IMR-90 (cell line): ENCODE measurements around the gene ACAT2. TPM values are rescaled to one million over a fixed set of nuclear protein-coding genes. Genes with fewer than 3 reads are reported as not detected.
A peak's percentile ranks its signal among the peaks of the same experiment; 100 is the strongest.

Experiments
- ATAC-seq: fragments of 200-7000 bp; cut with Tn5 transposase; 2 replicates; pipeline ENCODE4 v1.9.1; 2020; ENCODE audit warnings: low read depth, mild to moderate bottlenecking, moderate library complexity
- BruUV-seq: library from RNA; stranded (reverse); fragments of 400-500 nt; replicated peaks from 2 replicates; lab custom pipeline; 2021; lab: Mats Ljungman, UMichigan
- CTCF ChIA-PET: fragments of 300-600 bp; formaldehyde crosslinking; extraction: SDS; loops from one replicate; lab custom pipeline; 2021; ENCODE audit warnings: antibody characterized with exemption; lab: Yijun Ruan, JAX
- POLR2A ChIA-PET: fragments of 300-600 bp; sonication (Branson Sonifier 250); formaldehyde crosslinking; loops from one replicate; lab custom pipeline; 2022; ENCODE audit warnings: antibody characterized with exemption; ENCODE audit not compliant: unreplicated experiment; lab: Charles Lee
- DNase-seq: peaks from one replicate; pipeline ENCODE4 v3.0.0; 2013
- H2AFZ ChIP-seq: replicated peaks from 2 replicates; pipeline ENCODE3; 2013; ENCODE audit warnings: low read length, mild to moderate bottlenecking; ENCODE audit not compliant: poor library complexity
- H2AK5ac ChIP-seq: 2 replicates; pipeline ENCODE4 v1.6.1; 2013; ENCODE audit warnings: low read depth, low read length, inconsistent platforms
- H2AK9ac ChIP-seq: replicated peaks from 2 replicates; pipeline ENCODE3; 2013; ENCODE audit warnings: mild to moderate bottlenecking, low read depth, low read length, moderate library complexity; ENCODE audit not compliant: poor library complexity
- H2BK120ac ChIP-seq: 2 replicates; pipeline ENCODE4 v1.6.1; 2013; ENCODE audit warnings: low read depth, low read length, inconsistent platforms
- H2BK15ac ChIP-seq: 3 replicates; pipeline ENCODE4 v1.6.1; 2013; ENCODE audit warnings: low read depth, low read length, inconsistent platforms
- H2BK20ac ChIP-seq: 2 replicates; pipeline ENCODE4 v1.6.1; 2013; ENCODE audit warnings: low read depth, mild to moderate bottlenecking, inconsistent platforms, low read length, moderate library complexity
- H2BK5ac ChIP-seq: 2 replicates; pipeline ENCODE4 v1.6.1; 2013; ENCODE audit warnings: mild to moderate bottlenecking, low read depth, low read length, inconsistent platforms; ENCODE audit not compliant: poor library complexity, severe bottlenecking
- H3K14ac ChIP-seq: replicated peaks from 2 replicates; pipeline ENCODE4 v1.6.1; 2013; ENCODE audit warnings: low read depth, low read length, inconsistent platforms
- H3K18ac ChIP-seq: 2 replicates; pipeline ENCODE4 v1.6.1; 2013; ENCODE audit warnings: low read depth, low read length, control low read depth
- H3K23ac ChIP-seq: 2 replicates; pipeline ENCODE4 v1.6.1; 2013; ENCODE audit warnings: low read depth, low read length, inconsistent platforms
- H3K27ac ChIP-seq: 2 replicates; pipeline ENCODE4 v1.5.1; 2013; ENCODE audit warnings: mild to moderate bottlenecking, control low read depth, low read length; ENCODE audit not compliant: insufficient read depth
- H3K27me3 ChIP-seq: 2 replicates; pipeline ENCODE4 v1.6.1; 2013; ENCODE audit warnings: low read length; ENCODE audit not compliant: control insufficient read depth, insufficient read depth
- H3K36me3 ChIP-seq: 2 replicates; pipeline ENCODE4 v1.6.1; 2013; ENCODE audit warnings: low read length, mixed read lengths; ENCODE audit not compliant: control insufficient read depth, insufficient read depth
- H3K4ac ChIP-seq: 2 replicates; pipeline ENCODE4 v1.6.1; 2013; ENCODE audit warnings: low read depth, low read length, inconsistent platforms
- H3K4me1 ChIP-seq: 2 replicates; pipeline ENCODE4 v1.6.1; 2013; ENCODE audit warnings: low read length, mixed read lengths; ENCODE audit not compliant: control insufficient read depth, insufficient read depth
- H3K4me2 ChIP-seq: 2 replicates; pipeline ENCODE4 v1.6.1; 2013; ENCODE audit warnings: low read depth, mild to moderate bottlenecking, control low read depth, low read length, moderate library complexity
- H3K4me3 ChIP-seq: 2 replicates; pipeline ENCODE4 v1.5.1; 2013; ENCODE audit warnings: low read depth, mild to moderate bottlenecking, control low read depth, low read length, moderate library complexity; ENCODE audit not compliant: insufficient read depth
- H3K56ac ChIP-seq: 2 replicates; pipeline ENCODE4 v1.6.1; 2013; ENCODE audit warnings: low read length, inconsistent platforms; ENCODE audit not compliant: insufficient read depth; ENCODE audit errors: extremely low read depth
- H3K79me1 ChIP-seq, 2 experiments: 2 replicates each; pipeline ENCODE4 v1.6.1; 2013; ENCODE audit warnings: low read length in 2 of 2, inconsistent platforms in 1 of 2, low read depth in 1 of 2
- H3K9ac ChIP-seq: 2 replicates; pipeline ENCODE4 v1.6.1; 2013; ENCODE audit warnings: low read depth, low read length, control low read depth
- H3K9me1 ChIP-seq: 2 replicates; pipeline ENCODE4 v1.6.1; 2013; ENCODE audit warnings: low read length, inconsistent platforms; ENCODE audit not compliant: insufficient read depth
- H3K9me3 ChIP-seq: 2 replicates; pipeline ENCODE4 v1.6.1; 2013; ENCODE audit warnings: low read length; ENCODE audit not compliant: control insufficient read depth, insufficient read depth
- H4K20me1 ChIP-seq: 2 replicates; pipeline ENCODE4 v1.6.1; 2013; ENCODE audit warnings: low read length, inconsistent platforms; ENCODE audit not compliant: insufficient read depth
- H4K5ac ChIP-seq: 2 replicates; pipeline ENCODE4 v1.6.1; 2013; ENCODE audit warnings: mild to moderate bottlenecking, low read depth, low read length, control low read depth
- H4K8ac ChIP-seq, 2 experiments: 2 replicates each; pipeline ENCODE4 v1.6.1; 2013; ENCODE audit warnings: low read depth in 2 of 2, low read length in 2 of 2, control low read depth in 1 of 2, inconsistent platforms in 1 of 2
- H4K91ac ChIP-seq: 2 replicates; pipeline ENCODE4 v1.6.1; 2013; ENCODE audit warnings: low read depth, low read length, inconsistent platforms; ENCODE audit not compliant: insufficient read depth
- CEBPB ChIP-seq: IDR thresholded peaks from 2 replicates; pipeline ENCODE4 v1.6.1; 2012; ENCODE audit warnings: low read depth, low read length, improper control_type of control experiment
- CHD1 ChIP-seq: IDR thresholded peaks from 2 replicates; pipeline ENCODE4 v1.6.1; 2012; ENCODE audit warnings: low read depth, low read length, improper control_type of control experiment
- CTCF ChIP-seq: conservative IDR thresholded peaks from 2 replicates; pipeline ENCODE4 v1.5.1; 2012; ENCODE audit warnings: mild to moderate bottlenecking, low read depth, low read length, improper control_type of control experiment
- FOS ChIP-seq: fragments of 150-350 bp; IDR thresholded peaks from 2 replicates; pipeline ENCODE4 v1.6.1; 2016; ENCODE audit warnings: low read depth, low read length
- MAFK ChIP-seq: IDR thresholded peaks from 2 replicates; pipeline ENCODE4 v1.6.1; 2012; ENCODE audit warnings: low read depth, low read length, improper control_type of control experiment
- MAZ ChIP-seq: IDR thresholded peaks from 2 replicates; pipeline ENCODE4 v1.6.1; 2012; ENCODE audit warnings: low read depth, mild to moderate bottlenecking, low read length, improper control_type of control experiment, moderate library complexity, borderline replicate concordance
- NFE2L2 ChIP-seq: fragments of 150-350 bp; IDR thresholded peaks from 2 replicates; pipeline ENCODE4 v1.6.1; 2016; ENCODE audit warnings: low read depth, mild to moderate bottlenecking, low read length
- POLR2A ChIP-seq: IDR thresholded peaks from 2 replicates; pipeline ENCODE4 v1.6.1; 2012; ENCODE audit warnings: mild to moderate bottlenecking, low read depth, low read length
- RCOR1 ChIP-seq: IDR thresholded peaks from 2 replicates; pipeline ENCODE4 v1.6.1; 2012; ENCODE audit warnings: mild to moderate bottlenecking, low read length, improper control_type of control experiment; ENCODE audit not compliant: insufficient replicate concordance
- RFX5 ChIP-seq: IDR thresholded peaks from 2 replicates; pipeline ENCODE4 v1.8.0; 2012; ENCODE audit warnings: low read depth, mild to moderate bottlenecking, low read length, moderate library complexity
- WGBS, 2 experiments: methylation state at CpG; one replicate each; pipeline versions ENCODE4 v1.1.5 to v1.1.7; 2013; ENCODE audit warnings: missing lambda C conversion rate in 2 of 2; ENCODE audit not compliant: insufficient read length in 1 of 2; ENCODE audit errors: extremely low coverage in 2 of 2; 5-methylcytosine and 5-hydroxymethylcytosine counted together
- dilution Hi-C: fragments of 300-500 bp; cut with HindIII; formaldehyde crosslinking; loops from one replicate; pipeline ENCODE4 v1.14.3; 2018; ENCODE audit warnings: low sequenced_read_pairs; ENCODE audit not compliant: unreplicated experiment
- in situ Hi-C: fragments of 300-500 bp; cut with MboI; formaldehyde crosslinking; loops from 3 replicates; pipeline ENCODE4 v1.14.3; 2019; ENCODE audit warnings: low sequenced_read_pairs, inconsistent platforms, mixed read lengths
- intact Hi-C: fragments of 100-400 bp; cut with micrococcal nuclease; formaldehyde crosslinking; loops from 2 replicates; pipeline ENCODE4 v1.10.0; 2022
- polyA plus RNA-seq, 3 experiments: library from polyadenylated mRNA; depleted of rRNA; stranded (reverse); fragments of >200 nt; gene quantifications; 2 replicates each; pipeline ENCODE4 v1.2.3, GENCODE V29; 2012; ENCODE audit warnings: low replicate concordance in 1 of 3
- total RNA-seq: library from RNA; depleted of rRNA; stranded (reverse); fragments of >200 nt; gene quantifications from 2 replicates; pipeline ENCODE4 v1.2.3, GENCODE V29; 2012
- TF ChIP-seq, protein P1 (sequence below): fragments of 150-350 bp; IDR thresholded peaks from 2 replicates; pipeline ENCODE4 v1.6.1; 2017; ENCODE audit warnings: mild to moderate bottlenecking, antibody characterized with exemption, low read length, low read depth

Gene ACAT2
- total and polyA plus RNA-seq, 2 of the 4 experiments (the other 2 are of a cell fraction) = 30.5 to 45.2 TPM

GRCh38 chr6:159758031-159759001, 3.5 kb upstream of the ACAT2 start (continued):
- TF ChIP-seq MAZ (no peak), FOS (0 out of 2 replicates have a peak, but pooled peaks have one; percentile 7), CHD1 (no peak)

GRCh38 chr6:159759645-159760044, 2.2 kb upstream of the ACAT2 start:
- Histone ChIP-seq H2AK5ac (no peak overlapping the region), H3K4me1 (peaks cover 16% of the 10 kb centered on the region), H4K8ac (no peak overlapping the region), H3K27me3 (no peaks in the 10 kb centered on the region), H2BK120ac (no peak overlapping the region), H3K23ac (no peak overlapping the region), H2BK15ac (no peak overlapping the region), H3K79me1 (peaks cover 17 to 32% of the 10 kb centered on the region in 2 experiments), H3K9ac (no peak overlapping the region), H2AFZ (no peak overlapping the region), H2BK20ac (no peak overlapping the region), H2AK9ac (no peak overlapping the region), H4K91ac (no peak overlapping the region), H3K36me3 (peaks cover 23% of the 10 kb centered on the region), H3K18ac (no peak overlapping the region), H3K4me3 (no peak overlapping the region), H3K9me3 (no peaks in the 10 kb centered on the region), H3K4me2 (no peak overlapping the region), H3K27ac (no peak overlapping the region), H3K9me1 (peaks cover 16% of the 10 kb centered on the region), H4K5ac (no peak overlapping the region), H3K14ac (no peak overlapping the region), H3K56ac (no peak overlapping the region), H4K20me1 (peaks cover 11% of the 10 kb centered on the region; the same call in 1 of the 2 replicates), H3K4ac (no peak overlapping the region), H2BK5ac (peak overlapping the region; percentile 53)
- DNase-seq (no peak), ATAC-seq (no peak)
- POLR2A ChIA-PET = no interaction called here
- in situ Hi-C loops = loop anchor here (10.0 kb wide), 1 partner anchor 65 kb away; the partner anchor contains the start of gene SOD2
- dilution Hi-C loops = no loop called here
- intact Hi-C loops = loop anchor here (2.0 kb wide), 1 partner anchor 67 kb away; the partner anchor contains the start of gene SOD2
- CTCF ChIA-PET = interaction anchor here (0.6 kb wide), 1 partner anchor 74 kb away, joined by 3 read pairs; no protein-coding TSS in a partner anchor
- no CpG with 5 or more reads among the region's 2 CpGs for WGBS, 2 experiments
- BruUV-seq = no TSS peak
- TF ChIP-seq CTCF (no peak), CEBPB (no peak), MAZ (no peak), NFE2L2 (no peak), POLR2A (no peak), FOS (no peak), RCOR1 (no peak), CHD1 (no peak), MAFK (no peak), RFX5 (no peak)
- TF ChIP-seq, protein P1, sequence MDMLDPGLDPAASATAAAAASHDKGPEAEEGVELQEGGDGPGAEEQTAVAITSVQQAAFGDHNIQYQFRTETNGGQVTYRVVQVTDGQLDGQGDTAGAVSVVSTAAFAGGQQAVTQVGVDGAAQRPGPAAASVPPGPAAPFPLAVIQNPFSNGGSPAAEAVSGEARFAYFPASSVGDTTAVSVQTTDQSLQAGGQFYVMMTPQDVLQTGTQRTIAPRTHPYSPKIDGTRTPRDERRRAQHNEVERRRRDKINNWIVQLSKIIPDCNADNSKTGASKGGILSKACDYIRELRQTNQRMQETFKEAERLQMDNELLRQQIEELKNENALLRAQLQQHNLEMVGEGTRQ = no peak
